Endothelial cell of umbilical vein (primary cell): ENCODE data around the gene FHDC1. TPM values are rescaled to one million over a fixed set of nuclear protein-coding genes. Genes with fewer than 3 reads are reported as not detected.

Source experiments
- BruUV-seq: library from RNA; stranded (reverse); fragments of 400-500 nt; replicated peaks from 2 replicates; lab custom pipeline; 2021; lab: Mats Ljungman, UMichigan
- CTCF ChIA-PET: fragments of 300-600, 350-600 bp; sonication (Branson Sonifier 250); formaldehyde crosslinking; loops from one replicate; lab custom pipeline; 2021; ENCODE audit warnings: antibody characterized with exemption, inconsistent platforms; lab: Charles Lee
- POLR2A ChIA-PET: fragments of 300-600, 350-600 bp; sonication (Branson Sonifier 250); formaldehyde crosslinking; loops from one replicate; lab custom pipeline; 2021; ENCODE audit warnings: antibody characterized with exemption, inconsistent platforms; lab: Charles Lee
- DNase-seq: peaks from one replicate; pipeline ENCODE4 v3.0.0-alpha.2; 2011; ENCODE audit warnings: low read depth, low spot score
- FAIRE-seq: peaks from 2 replicates; lab custom pipeline; 2011; peaks lifted over from hg19 to GRCh38; lab: Jason Lieb, UNC
- H2AFZ ChIP-seq: 2 replicates; pipeline ENCODE4 v1.6.0; 2012; ENCODE audit warnings: low read depth, low read length, control low read depth, inconsistent platforms
- H3K27ac ChIP-seq: 2 replicates; pipeline ENCODE4 v1.5.1; 2011; ENCODE audit warnings: low read depth, mild to moderate bottlenecking, control low read depth, low read length, moderate library complexity; ENCODE audit not compliant: insufficient read depth
- H3K27me3 ChIP-seq, 2 experiments: 2 replicates each; pipeline versions ENCODE4 v1.6.0 to v1.6.1; 2011; ENCODE audit warnings: low read length in 2 of 2, mixed read lengths in 1 of 2; ENCODE audit not compliant: control insufficient read depth in 2 of 2, insufficient read depth in 2 of 2
- H3K36me3 ChIP-seq, 2 experiments: 2 replicates in 1 of 2; 3 replicates in 1 of 2; pipeline ENCODE4 v1.5.1; 2011; ENCODE audit warnings: low read length in 2 of 2, mild to moderate bottlenecking in 1 of 2, moderate library complexity in 1 of 2; ENCODE audit not compliant: control insufficient read depth in 2 of 2, insufficient read depth in 2 of 2; ENCODE audit errors: extremely low read depth in 1 of 2
- H3K4me1 ChIP-seq: 3 replicates; pipeline ENCODE4 v1.5.1; 2011; ENCODE audit warnings: mild to moderate bottlenecking, low read length; ENCODE audit not compliant: control insufficient read depth, insufficient read depth; ENCODE audit errors: extremely low read depth
- H3K4me2 ChIP-seq: 2 replicates; pipeline ENCODE4 v1.6.1; 2011; ENCODE audit warnings: low read length, control low read depth, mixed read lengths; ENCODE audit not compliant: insufficient read depth
- H3K4me3 ChIP-seq, 3 experiments: fragments of 200-600 bp in 1 of 3; sonication (generic), shearing (Covaris generic) in 1 of 3; replicated peaks in 1 of 3; 2 replicates each; pipeline ENCODE4 v1.5.1; 2011 to 2016; ENCODE audit warnings: control low read depth in 3 of 3, low read length in 3 of 3, mild to moderate bottlenecking in 2 of 3, inconsistent platforms in 1 of 3, low read depth in 1 of 3, moderate library complexity in 1 of 3; ENCODE audit not compliant: insufficient read depth in 1 of 3
- H3K79me2 ChIP-seq: 2 replicates; pipeline ENCODE4 v1.6.0; 2012; ENCODE audit warnings: low read length, inconsistent platforms; ENCODE audit not compliant: control insufficient read depth, insufficient read depth
- H3K9ac ChIP-seq: replicated peaks from 2 replicates; pipeline ENCODE3; 2011; ENCODE audit warnings: low read length, control low read depth; ENCODE audit not compliant: insufficient read depth; ENCODE audit errors: extremely low read depth
- H3K9me1 ChIP-seq: replicated peaks from 3 replicates; pipeline ENCODE4 v1.6.0; 2011; ENCODE audit warnings: mild to moderate bottlenecking, low read length; ENCODE audit not compliant: control insufficient read depth, insufficient read depth; ENCODE audit errors: extremely low read depth
- H3K9me3 ChIP-seq: replicated peaks from 2 replicates; pipeline ENCODE4 v1.5.1; 2012; ENCODE audit warnings: low read length, inconsistent platforms; ENCODE audit not compliant: control insufficient read depth, insufficient read depth
- H4K20me1 ChIP-seq: replicated peaks from 2 replicates; pipeline ENCODE3; 2011; ENCODE audit warnings: mild to moderate bottlenecking, low read length; ENCODE audit not compliant: control insufficient read depth, insufficient read depth; ENCODE audit errors: extremely low read depth
- EZH2 ChIP-seq: IDR thresholded peaks from 2 replicates; pipeline ENCODE4 v1.6.1; 2012; ENCODE audit warnings: borderline replicate concordance, low read depth, mild to moderate bottlenecking, moderate library complexity, low read length, inconsistent platforms; ENCODE audit not compliant: severe bottlenecking
- FOS ChIP-seq: IDR thresholded peaks from 2 replicates; pipeline ENCODE4 v1.6.1; 2011; ENCODE audit warnings: mild to moderate bottlenecking, low read length, moderate library complexity, borderline replicate concordance; ENCODE audit not compliant: insufficient read depth
- GATA2 ChIP-seq: IDR thresholded peaks from 2 replicates; pipeline ENCODE4 v1.7.0; 2011; ENCODE audit warnings: low read depth, mild to moderate bottlenecking, moderate library complexity, mixed read lengths, low read length; ENCODE audit not compliant: insufficient read length, insufficient read depth
- JUN ChIP-seq: IDR thresholded peaks from 2 replicates; pipeline ENCODE4 v1.6.1; 2011; ENCODE audit warnings: borderline replicate concordance, low read depth; ENCODE audit not compliant: insufficient read length, insufficient read depth
- MYC ChIP-seq: IDR thresholded peaks from one replicate; pipeline ENCODE4 v1.6.1; 2011; ENCODE audit warnings: mild to moderate bottlenecking, low read depth, low read length
- POLR2A ChIP-seq: IDR thresholded peaks from 2 replicates; pipeline ENCODE4 v1.6.1; 2012; ENCODE audit warnings: low read depth, mild to moderate bottlenecking, control low read depth, low read length
- POLR2AphosphoS5 ChIP-seq: IDR thresholded peaks from 2 replicates; pipeline ENCODE4 v1.6.1; 2012; ENCODE audit warnings: low read depth, mild to moderate bottlenecking, control low read depth, low read length, moderate library complexity; ENCODE audit not compliant: insufficient read depth
- dilution Hi-C: fragments of 300-500 bp; cut with MboI; formaldehyde crosslinking; loops from one replicate; pipeline ENCODE4 v1.15.0; 2019; ENCODE audit warnings: low sequenced_read_pairs; ENCODE audit not compliant: extremely low pct_ligation_motif_present
- intact Hi-C: fragments of 100-400 bp; cut with micrococcal nuclease; formaldehyde crosslinking; loops from one replicate; pipeline ENCODE4 v1.10.0; 2022
- polyA plus RNA-seq, 4 experiments: library from polyadenylated mRNA; depleted of rRNA in 3 of 4; stranded (reverse) in 3 of 4; unstranded in 1 of 4; fragments of >200 nt; gene quantifications; 2 replicates each; pipeline versions ENCODE4 v1.2.1 to v1.2.3, GENCODE V29; 2011 to 2012; ENCODE audit warnings: missing spikeins in 1 of 4
- total RNA-seq: library from RNA; stranded (reverse); gene quantifications from 2 replicates; pipeline ENCODE4 v1.2.3, GENCODE V29; 2021
- TF ChIP-seq, protein P1 (sequence below), 2 donors: IDR thresholded peaks; 1 replicate in 1 of 2; 2 replicates in 1 of 2; pipeline ENCODE4 v1.5.1; 2011; ENCODE audit warnings: low read length in 2 of 2, mild to moderate bottlenecking in 2 of 2, moderate library complexity in 2 of 2, control low read depth in 1 of 2, inconsistent platforms in 1 of 2, low read depth in 1 of 2; ENCODE audit not compliant: insufficient read depth in 1 of 2; ENCODE audit errors: extremely low read depth in 1 of 2
- TF ChIP-seq, protein P2 (sequence below): IDR thresholded peaks from 2 replicates; pipeline ENCODE4 v1.6.1; 2011; ENCODE audit not compliant: insufficient read depth, insufficient read length

The FHDC1 gene
- total and polyA plus RNA-seq, 2 donors (not counting 3 experiments of a cell fraction or from before 2014, with no cell fraction given) = 0.03 to 0.18 TPM

DNA sequence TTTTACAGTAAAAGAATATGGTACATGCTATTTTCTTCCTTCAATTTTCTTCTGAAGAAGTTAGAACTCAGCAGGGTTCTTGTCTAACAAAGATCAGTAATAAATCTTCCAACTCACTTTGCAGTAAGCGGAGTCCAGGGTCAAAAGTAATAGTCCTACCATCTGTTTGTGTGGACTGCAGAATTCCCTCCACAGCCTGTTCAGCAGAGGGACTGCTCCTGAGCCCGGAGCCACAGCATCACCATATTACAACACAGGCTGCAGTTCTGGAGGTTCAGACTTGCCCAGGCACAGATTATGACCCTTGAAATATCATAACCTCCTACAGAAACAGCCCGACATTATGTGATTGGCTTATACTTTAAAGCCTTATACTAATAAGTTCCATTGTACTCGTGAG is 10.3 kb downstream of the FHDC1 start:
- dilution Hi-C loops (no loop called here), intact Hi-C loops (no loop called here)
- Histone ChIP-seq H3K4me1 (no peaks in the 10 kb centered on the region), H3K9me3 (no peaks in the 10 kb centered on the region), H3K4me3 (no peak overlapping the region), H4K20me1 (no peaks in the 10 kb centered on the region), H3K27me3 (peaks cover 13 to 32% of the 10 kb centered on the region in 2 experiments), H3K27ac (no peak overlapping the region), H3K79me2 (no peaks in the 10 kb centered on the region), H3K4me2 (no peak overlapping the region), H3K9ac (no peak overlapping the region), H3K9me1 (no peaks in the 10 kb centered on the region), H2AFZ (no peak overlapping the region), H3K36me3 (no peaks in the 10 kb centered on the region)
- no TSS peak for BruUV-seq
- FAIRE-seq = no peak
- POLR2A ChIA-PET = no interaction called here
- CTCF ChIA-PET = interaction anchor here (1.1 kb wide), 1 partner anchor 14 kb away, joined by 3 read pairs; no protein-coding TSS in a partner anchor
- DNase-seq = no peak
- TF ChIP-seq MYC (no peak), FOS (no peak), JUN (no peak), EZH2 (no peak), GATA2 (no peak), POLR2AphosphoS5 (no peak), POLR2A (no peak)
- TF ChIP-seq, protein P1, sequence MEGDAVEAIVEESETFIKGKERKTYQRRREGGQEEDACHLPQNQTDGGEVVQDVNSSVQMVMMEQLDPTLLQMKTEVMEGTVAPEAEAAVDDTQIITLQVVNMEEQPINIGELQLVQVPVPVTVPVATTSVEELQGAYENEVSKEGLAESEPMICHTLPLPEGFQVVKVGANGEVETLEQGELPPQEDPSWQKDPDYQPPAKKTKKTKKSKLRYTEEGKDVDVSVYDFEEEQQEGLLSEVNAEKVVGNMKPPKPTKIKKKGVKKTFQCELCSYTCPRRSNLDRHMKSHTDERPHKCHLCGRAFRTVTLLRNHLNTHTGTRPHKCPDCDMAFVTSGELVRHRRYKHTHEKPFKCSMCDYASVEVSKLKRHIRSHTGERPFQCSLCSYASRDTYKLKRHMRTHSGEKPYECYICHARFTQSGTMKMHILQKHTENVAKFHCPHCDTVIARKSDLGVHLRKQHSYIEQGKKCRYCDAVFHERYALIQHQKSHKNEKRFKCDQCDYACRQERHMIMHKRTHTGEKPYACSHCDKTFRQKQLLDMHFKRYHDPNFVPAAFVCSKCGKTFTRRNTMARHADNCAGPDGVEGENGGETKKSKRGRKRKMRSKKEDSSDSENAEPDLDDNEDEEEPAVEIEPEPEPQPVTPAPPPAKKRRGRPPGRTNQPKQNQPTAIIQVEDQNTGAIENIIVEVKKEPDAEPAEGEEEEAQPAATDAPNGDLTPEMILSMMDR (IDR thresholded peaks at IDR 0.05; ENCODE audit: extremely low read depth in 1 of 2, insufficient read depth in 1 of 2, low read depth in 1 of 2, low read length in 2 of 2) = no peak
- TF ChIP-seq, protein P2, sequence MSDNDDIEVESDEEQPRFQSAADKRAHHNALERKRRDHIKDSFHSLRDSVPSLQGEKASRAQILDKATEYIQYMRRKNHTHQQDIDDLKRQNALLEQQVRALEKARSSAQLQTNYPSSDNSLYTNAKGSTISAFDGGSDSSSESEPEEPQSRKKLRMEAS = no peak
